SK-N-SH (cell line): ENCODE data around the gene RGS6. TPM values are rescaled to one million over a fixed set of nuclear protein-coding genes. Genes with fewer than 3 reads are reported as not detected.

Experiments used
- CTCF ChIA-PET: fragments of 300-600, 350-600 bp; formaldehyde crosslinking; extraction: SDS; loops from one replicate; lab custom pipeline; 2021; lab: Yijun Ruan, JAX
- POLR2A ChIA-PET: fragments of 350-600 bp; sonication (Branson Sonifier 250); formaldehyde crosslinking; extraction: SDS; loops from one replicate; lab custom pipeline; 2020; ENCODE audit warnings: antibody characterized with exemption, inconsistent platforms; lab: Yijun Ruan, JAX
- DNase-seq: peaks from one replicate; pipeline ENCODE4 v3.0.0; 2012
- H2AFZ ChIP-seq: fragments of 200-600 bp; sonication (generic); 2 replicates; pipeline ENCODE4 v1.8.1; 2016; ENCODE audit warnings: antibody characterized with exemption, mild to moderate bottlenecking, low read depth
- H3F3A ChIP-seq: fragments of 200-600 bp; sonication (generic); replicated peaks from 2 replicates; pipeline ENCODE3; 2016; ENCODE audit warnings: antibody characterized with exemption, mild to moderate bottlenecking; ENCODE audit not compliant: insufficient read depth
- H3K27ac ChIP-seq, 2 experiments: fragments of 200-500 bp in 1 of 2; fragments of 200-600 bp in 1 of 2; sonication (Bioruptor generic) in 1 of 2; sonication (generic), shearing (Covaris generic) in 1 of 2; 2 replicates each; pipeline versions ENCODE4 v1.5.1 to v1.6.1; 2014 to 2016; ENCODE audit warnings: low read depth in 2 of 2, inconsistent platforms in 1 of 2, low read length in 1 of 2, mild to moderate bottlenecking in 1 of 2, mixed read lengths in 1 of 2
- H3K27me3 ChIP-seq: fragments of 200-600 bp; sonication (generic), shearing (Covaris generic); 2 replicates; pipeline ENCODE4 v1.6.1; 2016; ENCODE audit warnings: mixed run types; ENCODE audit not compliant: insufficient read depth
- H3K36me3 ChIP-seq, 2 experiments: fragments of 200-500 bp in 1 of 2; fragments of 200-600 bp in 1 of 2; sonication (Bioruptor generic) in 1 of 2; sonication (generic) in 1 of 2; replicated peaks in 1 of 2; 2 replicates each; pipeline versions ENCODE3 to v1.5.1; 2014 to 2016; ENCODE audit warnings: low read length in 1 of 2, mild to moderate bottlenecking in 1 of 2; ENCODE audit not compliant: insufficient read depth in 2 of 2, control insufficient read depth in 1 of 2
- H3K4me1 ChIP-seq, 2 experiments: fragments of 200-500 bp in 1 of 2; fragments of 200-600 bp in 1 of 2; sonication (Bioruptor generic) in 1 of 2; sonication (generic), shearing (Covaris generic) in 1 of 2; 2 replicates each; pipeline versions ENCODE4 v1.5.1 to v1.6.1; 2014 to 2016; ENCODE audit warnings: low read depth in 1 of 2, low read length in 1 of 2, mixed run types in 1 of 2; ENCODE audit not compliant: insufficient read depth in 2 of 2, control insufficient read depth in 1 of 2
- H3K4me2 ChIP-seq: fragments of 200-600 bp; sonication (generic), shearing (Covaris generic); 2 replicates; pipeline ENCODE4 v1.6.1; 2017; ENCODE audit warnings: mixed run types
- H3K4me3 ChIP-seq, 2 experiments: fragments of 200-500 bp in 1 of 2; fragments of 200-600 bp in 1 of 2; sonication (Bioruptor generic) in 1 of 2; sonication (generic), shearing (Covaris generic) in 1 of 2; 2 replicates each; pipeline versions ENCODE4 v1.5.1 to v1.8.1; 2014 to 2016; ENCODE audit warnings: low read depth in 2 of 2, inconsistent platforms in 1 of 2, low read length in 1 of 2, mild to moderate bottlenecking in 1 of 2, mixed read lengths in 1 of 2, moderate library complexity in 1 of 2
- H3K79me2 ChIP-seq: fragments of 200-600 bp; sonication (generic); 2 replicates; pipeline ENCODE4 v1.8.1; 2017; ENCODE audit warnings: mild to moderate bottlenecking; ENCODE audit not compliant: insufficient read depth
- H3K9ac ChIP-seq: fragments of 200-600 bp; sonication (generic); 2 replicates; pipeline ENCODE4 v1.6.1; 2017; ENCODE audit warnings: mixed run types
- H3K9me2 ChIP-seq: fragments of 200-600 bp; sonication (generic); 2 replicates; pipeline ENCODE4 v1.6.1; 2017; ENCODE audit warnings: mixed run types
- H3K9me3 ChIP-seq: fragments of 200-600 bp; sonication (generic); 2 replicates; pipeline ENCODE4 v1.6.1; 2017; ENCODE audit warnings: mixed run types, mild to moderate bottlenecking, moderate library complexity
- H4K20me1 ChIP-seq: fragments of 200-600 bp; sonication (generic); 2 replicates; pipeline ENCODE4 v1.6.1; 2017; ENCODE audit warnings: mild to moderate bottlenecking, mixed run types; ENCODE audit not compliant: insufficient read depth
- EP300 ChIP-seq, 2 experiments: IDR thresholded peaks; 2 replicates each; pipeline versions ENCODE4 v1.4.0 to v1.6.1; 2012; ENCODE audit warnings: borderline replicate concordance in 1 of 2, low read depth in 1 of 2, low read length in 1 of 2
- FOSL2 ChIP-seq: IDR thresholded peaks from 2 replicates; pipeline ENCODE4 v1.4.0; 2012; ENCODE audit warnings: low read depth, mild to moderate bottlenecking, moderate library complexity, borderline replicate concordance
- FOXM1 ChIP-seq: IDR thresholded peaks from 2 replicates; pipeline ENCODE4 v1.4.0; 2012; ENCODE audit warnings: low read depth, mild to moderate bottlenecking
- NFIC ChIP-seq: IDR thresholded peaks from 2 replicates; pipeline ENCODE4 v1.4.0; 2012; ENCODE audit warnings: borderline replicate concordance
- POLR2AphosphoS5 ChIP-seq: IDR thresholded peaks from 2 replicates; pipeline ENCODE4 v1.6.1; 2012; ENCODE audit warnings: low read depth, low read length
- RCOR1 ChIP-seq: fragments of 150-350 bp; IDR thresholded peaks from 2 replicates; pipeline ENCODE4 v1.6.1; 2017; ENCODE audit warnings: antibody characterized with exemption, low read length
- REST ChIP-seq: IDR thresholded peaks from 2 replicates; pipeline ENCODE4 v1.6.1; 2012; ENCODE audit warnings: mild to moderate bottlenecking, low read depth, low read length, moderate library complexity
- WGBS: methylation state at CpG from one replicate; pipeline ENCODE4 v1.1.6; 2017; ENCODE audit warnings: low lambda C conversion rate; 5-methylcytosine and 5-hydroxymethylcytosine counted together
- polyA plus RNA-seq, 3 experiments: library from polyadenylated mRNA; depleted of rRNA; stranded (reverse); fragments of >200 nt; gene quantifications; 2 replicates each; pipeline ENCODE4 v1.2.3, GENCODE V29; 2012
- TF ChIP-seq, protein P1 (sequence below): IDR thresholded peaks from 2 replicates; pipeline ENCODE4 v1.4.0; 2012; ENCODE audit warnings: low read depth, borderline replicate concordance
- TF ChIP-seq, protein P2 (sequence below): fragments of 150-350 bp; IDR thresholded peaks from 2 replicates; pipeline ENCODE4 v1.6.1; 2016; ENCODE audit warnings: mild to moderate bottlenecking, low read depth, low read length
- TF ChIP-seq, protein P3 (sequence below): fragments of 150-350 bp; IDR thresholded peaks from 2 replicates; pipeline ENCODE4 v1.6.1; 2017; ENCODE audit warnings: antibody characterized with exemption, low read length, low read depth, borderline replicate concordance

Gene RGS6
- polyA plus RNA-seq, 1 of the 3 experiments (the other 2 are of a cell fraction): not detected

GRCh38 chr14:72565149-72565559 is 632.9 kb downstream of the RGS6 start:
- Histone ChIP-seq H3K9me3 (no peaks in the 10 kb centered on the region), H3K9me2 (no peaks in the 10 kb centered on the region), H3K4me1 (peaks cover 0 to 30% of the 10 kb centered on the region in 2 experiments; a peak in 1 of 4 replicates), H2AFZ (no peak overlapping the region), H3K27me3 (no peaks in the 10 kb centered on the region), H3F3A (no peaks in the 10 kb centered on the region), H3K36me3 (no peaks in the 10 kb centered on the region), H4K20me1 (no peaks in the 10 kb centered on the region), H3K27ac (no peak overlapping the region), H3K4me3 (no peak overlapping the region), H3K9ac (no peak overlapping the region), H3K4me2 (no peak overlapping the region), H3K79me2 (no peaks in the 10 kb centered on the region)
- POLR2A ChIA-PET: no interaction called here
- no peak for DNase-seq
- 72% methylated on average over 5 of the region's 5 CpGs for WGBS
- TF ChIP-seq NFIC (no peak), FOSL2 (no peak), REST (no peak), POLR2AphosphoS5 (no peak), FOXM1 (no peak), EP300 (IDR thresholded peaks at IDR 0.05; ENCODE audit: borderline replicate concordance in 1 of 2, low read depth in 1 of 2, low read length in 1 of 2) (no peak), RCOR1 (no peak)
- TF ChIP-seq, protein P1, sequence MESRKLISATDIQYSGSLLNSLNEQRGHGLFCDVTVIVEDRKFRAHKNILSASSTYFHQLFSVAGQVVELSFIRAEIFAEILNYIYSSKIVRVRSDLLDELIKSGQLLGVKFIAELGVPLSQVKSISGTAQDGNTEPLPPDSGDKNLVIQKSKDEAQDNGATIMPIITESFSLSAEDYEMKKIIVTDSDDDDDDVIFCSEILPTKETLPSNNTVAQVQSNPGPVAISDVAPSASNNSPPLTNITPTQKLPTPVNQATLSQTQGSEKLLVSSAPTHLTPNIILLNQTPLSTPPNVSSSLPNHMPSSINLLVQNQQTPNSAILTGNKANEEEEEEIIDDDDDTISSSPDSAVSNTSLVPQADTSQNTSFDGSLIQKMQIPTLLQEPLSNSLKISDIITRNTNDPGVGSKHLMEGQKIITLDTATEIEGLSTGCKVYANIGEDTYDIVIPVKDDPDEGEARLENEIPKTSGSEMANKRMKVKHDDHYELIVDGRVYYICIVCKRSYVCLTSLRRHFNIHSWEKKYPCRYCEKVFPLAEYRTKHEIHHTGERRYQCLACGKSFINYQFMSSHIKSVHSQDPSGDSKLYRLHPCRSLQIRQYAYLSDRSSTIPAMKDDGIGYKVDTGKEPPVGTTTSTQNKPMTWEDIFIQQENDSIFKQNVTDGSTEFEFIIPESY: no peak
- TF ChIP-seq, protein P2, sequence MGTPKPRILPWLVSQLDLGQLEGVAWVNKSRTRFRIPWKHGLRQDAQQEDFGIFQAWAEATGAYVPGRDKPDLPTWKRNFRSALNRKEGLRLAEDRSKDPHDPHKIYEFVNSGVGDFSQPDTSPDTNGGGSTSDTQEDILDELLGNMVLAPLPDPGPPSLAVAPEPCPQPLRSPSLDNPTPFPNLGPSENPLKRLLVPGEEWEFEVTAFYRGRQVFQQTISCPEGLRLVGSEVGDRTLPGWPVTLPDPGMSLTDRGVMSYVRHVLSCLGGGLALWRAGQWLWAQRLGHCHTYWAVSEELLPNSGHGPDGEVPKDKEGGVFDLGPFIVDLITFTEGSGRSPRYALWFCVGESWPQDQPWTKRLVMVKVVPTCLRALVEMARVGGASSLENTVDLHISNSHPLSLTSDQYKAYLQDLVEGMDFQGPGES: no peak
- TF ChIP-seq, protein P3, sequence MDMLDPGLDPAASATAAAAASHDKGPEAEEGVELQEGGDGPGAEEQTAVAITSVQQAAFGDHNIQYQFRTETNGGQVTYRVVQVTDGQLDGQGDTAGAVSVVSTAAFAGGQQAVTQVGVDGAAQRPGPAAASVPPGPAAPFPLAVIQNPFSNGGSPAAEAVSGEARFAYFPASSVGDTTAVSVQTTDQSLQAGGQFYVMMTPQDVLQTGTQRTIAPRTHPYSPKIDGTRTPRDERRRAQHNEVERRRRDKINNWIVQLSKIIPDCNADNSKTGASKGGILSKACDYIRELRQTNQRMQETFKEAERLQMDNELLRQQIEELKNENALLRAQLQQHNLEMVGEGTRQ: no peak
- CTCF ChIA-PET: interaction anchor here (1.0 kb wide), 2 partner anchors 53 to 383 kb away, joined by 3 read pairs; no protein-coding TSS in a partner anchor
